ENCODE measurements around the gene ZNF385C.
"Not testable (repeated sequence)": the region's sequence is repeated elsewhere in the genome, so short reads cannot be mapped to it uniquely, and the experiment has no call there.

Gene ZNF385C

DNA sequence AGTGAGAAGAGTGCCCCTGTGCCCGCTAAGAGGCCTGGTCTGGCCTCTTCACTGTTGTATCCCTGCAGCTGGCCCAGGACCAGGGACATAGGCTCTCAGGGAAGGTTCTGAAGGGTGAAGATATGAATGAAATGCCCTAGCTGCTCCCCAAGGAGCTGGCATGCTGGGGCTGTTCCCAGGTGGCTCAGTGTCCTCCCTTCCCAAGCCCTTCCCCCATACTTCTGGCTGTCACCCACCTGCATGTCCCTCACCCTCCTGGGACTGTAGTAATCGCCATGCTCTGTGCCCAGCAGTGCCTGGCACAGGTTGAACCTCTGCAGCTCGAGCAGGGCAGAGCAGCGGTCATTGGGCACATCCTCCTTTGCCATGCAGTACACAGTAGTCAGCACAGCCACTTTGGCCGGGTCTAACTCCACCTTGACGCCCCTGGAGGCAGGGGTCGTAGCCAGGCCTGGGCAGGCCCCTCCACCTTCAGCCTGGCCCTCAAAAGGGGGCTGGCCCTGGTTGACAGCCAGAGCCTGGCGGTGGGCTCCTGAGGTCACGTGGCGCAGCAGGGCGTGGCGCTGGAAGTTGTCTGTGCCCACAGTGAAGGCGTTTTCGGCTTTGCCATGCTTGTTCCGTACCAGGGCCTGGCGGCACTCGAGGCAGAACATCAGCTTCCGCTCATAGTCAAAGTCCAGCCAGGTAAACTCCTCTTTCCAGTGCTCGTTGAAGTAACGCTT lies 55.5 kb downstream of the ZNF385C start:
- no peak for FAIRE-seq

DNA sequence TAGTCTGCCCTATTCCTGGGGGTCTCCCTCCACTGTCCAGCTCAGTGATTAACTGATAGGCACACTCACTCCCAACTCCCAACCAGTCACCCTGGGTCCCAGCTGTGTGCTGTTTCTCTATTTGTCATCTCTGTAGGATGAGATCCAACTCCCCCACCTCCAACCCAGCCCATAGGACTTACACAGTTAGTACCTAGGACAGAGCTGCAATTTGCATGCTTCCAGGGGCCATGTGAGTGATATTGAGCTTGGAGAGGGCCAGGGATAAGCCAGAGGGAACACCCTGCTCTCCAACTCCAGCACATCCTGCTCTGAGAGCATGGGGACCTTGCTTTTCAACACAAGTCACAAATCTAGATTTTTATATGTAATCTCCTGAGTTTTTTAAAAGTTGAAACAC lies 56.7 kb downstream of the ZNF385C start:
- no peak for FAIRE-seq

DNA sequence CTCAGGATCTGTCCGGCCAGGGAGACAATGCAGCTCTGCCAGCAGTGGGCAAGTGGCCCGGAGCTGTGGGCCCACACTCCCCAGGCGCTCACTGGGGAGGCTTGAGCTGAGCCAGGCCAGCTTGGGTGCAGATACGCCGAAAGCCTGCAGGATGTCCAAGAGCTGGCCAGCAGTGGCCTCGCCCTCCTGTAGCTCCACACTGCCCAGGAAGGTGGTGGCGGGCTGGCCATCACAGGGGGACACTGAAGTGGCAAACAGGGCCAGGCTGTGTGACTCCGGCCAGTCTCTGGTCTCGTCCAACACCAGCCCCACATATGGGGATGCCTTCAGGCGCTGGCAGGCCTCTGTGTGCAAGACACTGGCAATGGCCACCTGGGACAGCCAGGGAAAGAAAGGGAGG lies 57.5 kb downstream of the ZNF385C start:
- FAIRE-seq: no peak

DNA sequence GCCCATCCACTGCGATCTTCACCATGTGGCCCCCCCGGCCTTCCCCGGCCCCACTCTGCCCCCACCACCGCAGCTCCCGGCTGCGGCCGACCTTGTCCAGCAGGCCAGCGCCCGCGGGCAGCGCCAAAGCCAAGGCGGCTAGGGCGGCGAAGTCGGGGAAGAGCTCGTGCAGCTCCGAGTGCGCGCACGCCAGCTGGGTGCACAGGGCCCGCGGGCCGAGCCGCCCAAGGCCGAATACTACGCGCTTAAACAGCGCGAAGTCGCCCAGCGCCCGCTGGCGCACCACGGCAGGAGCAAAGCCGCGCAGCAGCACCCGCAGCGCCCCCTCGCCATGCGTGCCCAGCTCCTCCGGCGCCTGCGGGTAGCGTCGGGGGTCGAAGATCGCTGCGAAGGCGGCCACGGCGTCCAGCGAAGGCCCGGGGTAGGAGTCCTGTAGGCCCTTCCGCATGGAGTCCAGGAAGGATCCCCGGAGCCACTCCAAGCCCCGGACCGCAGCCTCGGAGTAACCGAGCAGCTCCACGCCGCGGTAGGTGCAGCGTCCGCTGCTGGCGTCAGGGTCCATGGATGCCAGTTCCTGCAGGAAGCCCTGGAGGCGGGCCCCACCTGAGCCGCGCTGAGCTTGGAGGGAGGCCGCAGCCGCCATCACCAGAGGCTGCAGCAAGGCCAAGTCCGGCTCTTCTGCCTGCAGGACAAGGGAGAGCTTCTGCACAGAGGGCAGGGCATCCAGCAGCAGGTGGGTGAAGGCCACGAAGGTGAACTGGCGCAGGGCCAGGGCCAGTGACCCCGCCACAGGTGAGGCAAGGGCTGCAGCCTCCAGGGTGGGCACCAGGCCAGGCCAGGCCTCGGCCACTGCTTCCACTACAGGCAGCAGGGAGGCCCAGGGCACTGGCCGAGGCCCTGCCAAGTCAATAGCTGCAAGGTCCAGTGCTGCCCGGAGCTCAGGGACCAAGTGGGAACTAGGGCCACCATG lies 58.2 kb downstream of the ZNF385C start:
- no peak for FAIRE-seq

DNA sequence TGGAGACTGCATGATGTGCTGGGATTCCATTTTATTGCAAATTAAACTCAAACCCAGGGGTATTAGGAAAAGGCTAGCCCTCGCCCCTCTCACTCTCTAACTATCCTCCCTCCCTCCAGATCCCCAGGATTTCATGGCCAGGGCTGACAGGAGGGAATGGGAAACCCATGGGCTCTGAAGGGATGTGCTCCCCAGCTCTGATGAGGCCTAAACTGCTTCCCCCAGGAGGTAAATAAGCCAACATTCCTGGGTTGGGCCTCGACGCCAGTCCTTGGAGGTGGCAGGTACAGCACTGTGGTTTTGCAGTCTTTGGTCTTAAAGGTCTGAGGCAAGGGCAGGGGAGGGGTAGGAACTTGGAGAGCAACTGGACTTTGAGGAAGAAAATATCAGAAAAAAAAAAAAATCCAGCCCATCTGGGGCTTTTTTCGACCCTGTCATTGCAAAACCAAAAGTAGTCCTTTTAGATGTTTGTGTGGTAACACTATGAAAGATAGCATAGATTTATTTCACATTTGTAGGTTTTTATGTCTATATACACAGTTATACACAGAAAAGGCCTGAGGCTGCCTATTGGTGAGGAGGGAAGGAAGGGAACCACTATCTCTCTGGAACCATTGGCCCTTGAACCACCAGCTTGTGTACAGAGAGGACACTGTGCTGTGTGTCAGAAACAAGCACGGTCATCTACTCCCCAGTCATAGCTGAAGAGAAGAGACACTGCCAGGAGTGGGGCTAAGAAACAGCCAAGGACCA lies 59.9 kb downstream of the ZNF385C start:
- FAIRE-seq: no peak

DNA sequence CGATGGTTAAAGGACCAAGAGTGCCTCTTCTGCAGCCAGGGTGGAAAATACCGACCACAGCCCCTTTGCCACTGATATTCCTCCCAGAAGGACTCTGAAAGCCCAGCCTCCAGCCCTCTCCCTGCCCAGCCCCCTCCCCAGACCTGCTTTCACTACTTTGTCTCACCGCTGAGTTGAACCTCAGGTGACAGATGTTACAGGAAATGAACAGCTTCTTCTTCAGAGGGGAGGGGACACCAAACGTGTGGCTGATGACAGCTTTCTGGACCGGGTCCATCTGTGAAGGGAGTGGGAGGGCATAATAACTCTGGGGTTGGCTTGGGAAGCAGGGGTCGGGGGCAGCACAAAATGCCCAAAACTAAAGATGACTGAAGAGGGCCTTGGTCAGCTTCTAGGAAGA lies 64.2 kb downstream of the ZNF385C start:
- FAIRE-seq: no peak

DNA sequence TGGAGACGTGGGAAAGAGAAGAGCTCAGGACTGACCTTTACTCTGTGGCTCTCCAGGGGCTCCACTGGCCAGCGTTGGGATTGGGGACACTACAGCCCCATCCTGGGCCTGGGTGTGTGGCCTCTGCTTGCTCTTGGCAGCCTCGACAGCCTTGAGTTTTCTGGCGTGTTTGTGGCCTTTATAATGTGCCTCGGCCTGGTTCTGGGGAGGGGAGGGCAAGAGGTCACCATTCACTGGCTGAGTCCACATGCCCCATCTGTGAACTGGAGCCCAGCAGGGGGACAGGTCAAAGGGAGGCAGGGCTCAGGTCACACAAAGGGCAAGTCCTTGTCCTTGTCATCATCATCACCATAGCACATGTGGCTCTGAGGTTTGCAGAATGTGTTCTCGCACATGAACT lies 66.7 kb downstream of the ZNF385C start:
- FAIRE-seq: no peak

DNA sequence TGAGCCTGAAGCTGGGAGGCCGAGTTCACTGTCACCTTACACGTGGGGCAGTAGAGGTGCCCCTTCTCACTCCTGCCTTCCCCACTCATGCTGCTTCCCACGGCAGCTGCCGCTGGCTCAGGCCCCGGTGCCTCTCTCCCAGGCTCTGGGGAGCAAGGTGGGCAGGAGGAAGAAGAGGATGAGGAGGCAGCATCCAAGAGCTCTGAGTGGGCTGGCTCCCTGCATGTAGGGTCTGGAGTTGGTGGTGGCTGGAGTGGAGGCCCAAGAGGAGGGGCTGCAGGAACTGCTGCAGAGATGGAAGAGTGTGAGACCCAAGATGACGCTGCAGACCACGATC lies 69.5 kb downstream of the ZNF385C start:
- no peak for FAIRE-seq

DNA sequence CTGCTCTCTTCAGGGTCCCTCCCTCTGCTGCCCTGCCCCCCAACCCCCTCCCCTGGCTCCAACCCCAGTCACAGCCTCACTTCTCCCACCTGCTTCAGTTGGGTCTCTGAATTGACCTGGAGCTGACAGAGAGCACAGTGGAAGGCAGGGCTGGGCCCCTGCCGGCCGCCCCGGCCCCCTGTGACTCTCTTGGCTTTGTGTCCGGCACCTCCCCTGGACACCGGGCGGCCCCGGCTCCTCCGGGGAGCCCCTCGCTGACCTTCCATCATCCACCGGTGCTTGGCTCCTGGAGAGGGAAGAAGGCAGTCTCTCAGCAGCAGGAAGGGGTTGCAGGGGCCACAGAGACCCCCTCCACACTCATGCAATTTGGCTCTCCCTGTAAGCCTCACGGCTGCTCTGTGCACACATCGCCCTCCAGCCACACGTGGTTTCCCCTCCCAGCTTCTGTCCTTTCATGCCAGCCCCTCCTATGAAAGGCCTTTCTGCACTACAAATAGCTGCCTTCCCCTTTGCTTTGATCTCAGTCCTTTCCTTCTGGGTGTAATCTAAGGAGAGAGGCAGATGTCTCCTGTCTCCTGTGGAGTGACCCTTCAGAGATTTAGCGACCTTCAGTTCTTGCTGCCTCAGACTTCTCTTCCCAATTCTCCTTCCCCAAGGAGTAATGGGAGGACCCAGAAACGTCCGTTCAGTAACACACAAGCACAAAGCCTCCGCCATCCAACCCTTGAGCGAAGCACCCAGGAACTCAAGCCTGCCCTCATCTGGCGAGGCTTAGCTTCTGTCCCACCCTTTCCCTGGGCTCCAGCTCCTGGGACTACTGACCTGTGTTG lies 70.1 kb downstream of the ZNF385C start:
- FAIRE-seq: no peak

DNA sequence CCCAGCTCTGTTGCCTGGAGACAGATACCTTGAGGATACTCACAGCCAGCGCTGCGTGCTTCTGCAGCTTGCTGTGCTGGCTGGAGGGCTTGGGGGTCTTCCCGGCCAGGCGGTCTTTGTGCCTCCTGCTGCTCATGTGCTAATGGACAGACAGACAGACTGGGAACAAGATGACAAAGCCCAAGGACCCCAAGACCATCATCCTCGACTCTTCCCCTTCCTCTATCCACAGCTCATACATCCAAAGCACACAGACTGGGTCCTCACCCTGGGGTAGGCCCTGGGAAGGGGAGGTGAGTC lies 70.7 kb downstream of the ZNF385C start:
- no peak for FAIRE-seq

DNA sequence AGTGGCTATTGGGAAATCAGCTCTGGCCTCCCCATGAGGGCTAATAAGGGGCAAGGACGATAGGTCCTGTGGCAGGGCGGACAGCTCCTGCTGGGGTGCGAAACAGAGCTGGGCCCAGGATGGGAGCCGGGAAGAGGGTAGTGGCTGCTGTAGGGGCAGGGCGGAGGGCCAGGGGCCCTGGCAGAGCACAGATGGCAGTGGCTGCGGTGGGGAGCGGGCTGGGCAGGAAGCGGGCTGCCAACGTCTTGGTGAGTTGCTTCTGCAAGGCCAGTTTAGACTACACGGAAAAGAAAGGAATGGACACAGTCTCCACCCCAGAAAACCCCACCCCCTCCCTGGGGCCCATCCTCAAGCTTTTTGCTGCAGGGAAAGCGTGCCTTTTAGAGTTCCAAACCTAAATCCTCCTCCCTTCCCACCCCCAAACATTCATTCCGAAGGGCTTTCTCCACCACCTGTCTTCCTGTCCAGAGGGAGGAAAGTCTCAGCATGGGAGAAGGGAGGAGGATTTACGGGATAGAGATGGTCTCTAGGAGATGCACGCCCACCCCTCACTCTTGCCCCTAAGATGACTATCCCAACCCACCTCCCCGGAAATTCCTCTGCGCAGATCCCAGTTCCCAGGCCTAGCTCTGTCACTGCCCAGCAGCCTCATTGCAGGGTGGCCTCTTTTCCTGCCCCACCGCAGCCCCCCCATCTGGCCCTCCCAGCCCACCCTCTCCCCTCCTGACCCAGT lies 71.2 kb downstream of the ZNF385C start:
- no peak for FAIRE-seq

DNA sequence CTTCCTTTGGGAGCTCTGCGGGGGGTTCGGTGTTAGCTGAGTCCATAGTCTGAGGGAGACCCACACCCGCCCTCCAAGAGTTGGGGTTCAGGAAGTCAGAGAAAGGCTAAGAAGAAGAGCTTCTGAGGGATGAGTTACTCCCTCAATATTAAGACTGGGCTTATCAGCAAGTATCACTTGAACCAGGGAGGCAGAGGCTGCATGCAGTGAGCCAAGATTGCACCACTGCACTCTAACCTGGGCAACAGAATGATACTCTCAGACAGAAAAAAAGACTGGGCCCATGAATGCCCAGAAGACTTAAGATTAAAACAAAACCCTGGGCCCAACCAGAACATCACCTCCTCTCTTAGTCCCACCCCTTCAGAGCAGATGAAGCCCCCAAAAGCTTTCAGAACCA lies 72.3 kb downstream of the ZNF385C start:
- FAIRE-seq: no peak

DNA sequence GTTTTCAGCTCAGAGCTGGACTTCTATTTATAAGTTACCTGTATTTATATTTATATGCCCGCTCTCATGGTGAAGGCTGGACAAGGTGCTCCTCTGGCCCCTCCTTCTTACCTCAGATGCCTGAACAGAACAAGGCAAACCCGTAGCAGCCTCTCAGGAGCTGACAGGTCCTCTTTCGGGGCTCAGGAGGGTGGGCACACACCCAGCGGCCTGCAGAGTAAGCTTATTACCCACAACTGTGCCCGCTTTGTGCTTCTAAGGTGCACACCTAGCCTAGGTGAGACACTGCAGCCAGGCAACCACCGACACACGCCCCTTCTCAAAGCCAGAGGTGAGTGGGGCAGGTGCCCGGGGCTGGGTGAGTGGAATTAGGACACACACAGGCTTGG lies 73.1 kb downstream of the ZNF385C start:
- FAIRE-seq: no peak

DNA sequence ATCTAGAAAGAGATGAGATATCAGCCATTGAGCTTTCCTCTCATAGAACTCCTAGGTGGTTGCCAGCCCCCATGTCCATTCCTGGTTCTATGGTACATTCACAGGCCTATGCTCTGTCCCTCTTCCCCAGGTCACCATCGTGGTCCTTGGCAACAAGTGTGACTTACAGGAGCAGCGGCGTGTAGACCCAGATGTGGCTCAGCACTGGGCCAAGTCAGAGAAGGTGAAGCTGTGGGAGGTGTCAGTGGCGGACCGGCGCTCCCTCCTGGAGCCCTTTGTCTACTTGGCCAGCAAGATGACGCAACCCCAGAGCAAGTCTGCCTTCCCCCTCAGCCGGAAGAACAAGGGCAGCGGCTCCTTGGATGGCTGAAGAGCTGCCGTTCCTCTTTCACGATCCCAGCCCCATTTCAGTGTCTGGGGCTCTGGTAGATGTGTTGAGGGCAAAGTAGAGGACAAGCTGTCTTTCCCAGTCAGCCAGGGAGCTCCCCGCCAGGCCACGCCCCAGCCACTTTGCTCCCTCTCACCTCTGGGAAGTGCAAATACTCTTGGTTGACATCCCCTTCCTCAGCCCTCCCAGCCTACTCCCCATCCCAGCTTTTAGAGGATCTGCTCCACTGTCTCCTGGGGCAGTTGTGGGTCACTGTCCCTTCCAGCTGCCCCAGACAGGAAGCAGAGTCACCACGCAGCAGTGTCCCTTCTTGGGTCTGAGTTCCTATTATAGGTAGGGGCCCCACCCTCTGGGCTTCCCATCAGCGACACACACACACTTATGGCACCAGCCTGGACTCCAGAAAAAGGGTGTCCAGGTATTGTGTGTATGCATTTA lies 74.5 kb downstream of the ZNF385C start:
- no peak for FAIRE-seq

DNA sequence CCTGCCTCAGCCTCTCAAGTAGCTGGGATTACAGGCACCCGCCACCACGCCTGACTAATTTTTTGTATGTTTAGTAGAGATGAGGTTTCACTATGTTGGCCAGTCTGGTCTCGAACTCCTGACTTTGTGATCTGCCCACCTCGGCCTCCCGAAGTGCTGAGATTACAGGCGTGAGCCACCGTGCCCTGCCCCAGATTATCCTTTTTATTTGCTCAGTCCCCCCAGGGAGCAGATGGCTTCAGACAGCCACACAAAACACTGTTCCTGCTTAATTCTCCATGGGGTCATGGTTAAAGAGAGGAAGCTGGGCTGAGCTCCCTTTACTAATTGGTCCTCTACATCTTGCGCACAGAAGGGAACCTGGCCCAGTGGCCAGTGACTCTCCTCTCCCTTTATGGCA lies 77.4 kb downstream of the ZNF385C start:
- not testable (repeated sequence) for FAIRE-seq

DNA sequence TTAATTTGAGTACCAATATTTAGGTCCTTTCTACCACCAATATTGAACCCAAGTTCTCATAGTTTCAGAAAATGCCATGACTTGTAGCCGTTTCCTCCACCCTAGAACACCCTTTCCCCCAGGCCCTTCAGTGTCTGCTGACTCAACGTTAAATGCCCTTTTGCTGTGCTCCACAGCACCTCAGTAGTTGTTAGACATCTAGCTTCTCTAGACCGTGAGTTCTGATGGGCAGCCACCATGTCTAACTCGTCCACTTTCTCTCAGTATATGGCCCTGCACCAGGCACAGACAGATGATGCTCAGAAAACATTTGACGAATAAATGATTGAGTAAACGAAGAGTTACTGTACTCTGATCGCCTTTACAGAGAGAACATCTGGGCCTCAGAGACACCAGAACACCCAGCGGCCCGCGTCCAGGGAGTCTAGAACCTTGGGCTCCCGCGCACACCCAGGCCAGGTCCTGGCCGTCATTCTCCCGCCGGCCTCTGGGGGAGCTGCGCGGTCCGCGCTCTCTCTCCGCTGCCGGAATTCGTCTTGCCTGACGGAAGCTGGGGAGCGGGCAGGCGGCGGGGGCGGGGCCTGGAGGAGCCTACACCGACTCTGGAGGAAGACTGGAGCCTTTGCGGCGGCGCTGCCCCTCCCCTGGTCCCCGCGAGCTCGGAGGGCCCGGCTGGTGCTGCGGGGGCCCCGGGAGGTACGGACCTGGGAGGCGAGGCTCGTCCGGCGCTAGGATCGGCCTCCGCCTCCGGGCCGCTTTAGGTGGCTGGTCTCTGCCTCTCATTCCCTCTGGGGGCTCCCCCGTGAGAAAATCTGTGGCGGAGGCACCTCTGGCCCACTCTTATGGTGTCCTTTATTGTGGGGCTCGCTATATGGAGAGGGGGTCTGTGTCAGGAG lies 78.5 kb downstream of the ZNF385C start, which contains the start of gene NKIRAS2:
Gene NKIRAS2, plus strand, starts transcription at position 582 of the 896 bp plus-strand sequence. CDS start 1,488 bp downstream, outside the sequence.
- no peak for FAIRE-seq

DNA sequence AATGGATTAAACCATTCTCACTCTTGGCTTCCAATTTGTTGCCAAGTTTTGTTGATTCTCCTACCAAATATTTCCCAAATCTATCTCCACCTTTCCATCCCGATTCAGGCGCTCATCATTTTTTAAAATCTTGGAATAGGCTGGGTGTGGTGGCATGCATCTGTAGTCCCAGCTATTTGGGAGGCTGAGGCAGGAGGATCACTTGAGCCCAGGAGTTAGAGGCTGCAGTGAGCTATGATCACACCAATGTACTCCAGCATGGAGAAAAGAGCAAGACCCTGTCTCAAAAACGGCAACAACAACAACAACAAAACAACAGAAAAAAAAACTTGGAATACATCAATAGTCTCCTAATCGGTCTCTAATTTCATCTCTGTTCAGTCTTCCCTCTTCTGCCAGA lies 79.3 kb downstream of the ZNF385C start:
- FAIRE-seq: no peak

DNA sequence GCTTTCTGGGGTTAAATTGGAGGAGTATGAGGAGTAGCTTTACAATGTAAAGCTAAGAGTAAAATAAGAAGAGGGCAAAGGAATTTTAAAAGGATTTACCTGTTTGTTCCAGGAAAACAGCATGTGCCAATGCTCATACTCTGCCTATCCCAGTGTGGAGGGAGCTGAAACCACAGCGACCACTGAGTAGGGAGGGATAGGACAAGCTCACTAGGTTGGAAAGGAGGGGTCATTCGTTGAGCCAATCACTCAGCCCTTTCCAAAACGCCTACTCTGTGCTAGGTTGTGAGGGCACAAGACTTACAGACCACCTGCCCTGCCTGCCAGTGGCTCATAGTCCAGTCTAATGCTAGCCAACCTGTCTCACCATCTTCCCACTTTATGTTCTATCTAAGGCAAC lies 79.9 kb downstream of the ZNF385C start:
- no peak for FAIRE-seq

DNA sequence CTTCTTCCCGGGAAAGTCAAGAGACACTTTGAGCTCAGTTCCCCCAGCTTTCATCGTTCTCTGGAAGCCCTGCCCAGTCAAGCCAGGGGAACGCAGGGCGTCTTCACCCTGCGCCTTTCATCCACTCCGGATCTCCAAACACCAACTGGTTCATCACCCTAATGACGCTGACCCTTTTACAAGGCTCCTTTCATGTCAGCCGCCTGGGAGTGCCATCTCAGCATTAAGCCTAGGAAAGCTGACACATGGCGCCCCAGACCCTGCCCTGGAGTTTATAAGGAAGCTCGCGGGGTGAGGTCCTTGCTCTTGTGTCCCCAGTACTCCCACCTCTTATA lies 80.4 kb downstream of the ZNF385C start:
- FAIRE-seq: no peak
